Measurements from ENCODE around the gene DRAP1.

DNA sequence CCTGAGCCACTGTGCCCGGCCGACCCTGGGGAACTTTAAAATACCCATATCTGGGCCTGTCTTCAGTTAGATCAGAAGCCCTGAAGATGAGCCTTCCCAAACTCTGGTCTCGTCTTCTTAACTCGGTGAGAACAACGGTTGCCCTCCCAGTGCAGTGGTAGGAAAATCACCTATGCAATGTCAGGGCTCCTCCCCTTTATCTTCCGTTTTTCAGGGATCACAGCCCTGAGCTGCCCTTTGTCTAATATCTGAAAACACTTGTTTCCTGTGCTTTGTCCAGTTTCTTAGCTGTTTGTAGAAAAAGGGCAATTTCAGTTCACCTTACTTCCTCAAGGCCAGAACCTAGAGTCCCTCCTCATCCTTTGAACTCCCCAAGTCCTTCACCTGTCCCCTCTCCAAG lies 9.4 kb downstream of the DRAP1 start:
- TF ChIP-seq, protein P1, sequence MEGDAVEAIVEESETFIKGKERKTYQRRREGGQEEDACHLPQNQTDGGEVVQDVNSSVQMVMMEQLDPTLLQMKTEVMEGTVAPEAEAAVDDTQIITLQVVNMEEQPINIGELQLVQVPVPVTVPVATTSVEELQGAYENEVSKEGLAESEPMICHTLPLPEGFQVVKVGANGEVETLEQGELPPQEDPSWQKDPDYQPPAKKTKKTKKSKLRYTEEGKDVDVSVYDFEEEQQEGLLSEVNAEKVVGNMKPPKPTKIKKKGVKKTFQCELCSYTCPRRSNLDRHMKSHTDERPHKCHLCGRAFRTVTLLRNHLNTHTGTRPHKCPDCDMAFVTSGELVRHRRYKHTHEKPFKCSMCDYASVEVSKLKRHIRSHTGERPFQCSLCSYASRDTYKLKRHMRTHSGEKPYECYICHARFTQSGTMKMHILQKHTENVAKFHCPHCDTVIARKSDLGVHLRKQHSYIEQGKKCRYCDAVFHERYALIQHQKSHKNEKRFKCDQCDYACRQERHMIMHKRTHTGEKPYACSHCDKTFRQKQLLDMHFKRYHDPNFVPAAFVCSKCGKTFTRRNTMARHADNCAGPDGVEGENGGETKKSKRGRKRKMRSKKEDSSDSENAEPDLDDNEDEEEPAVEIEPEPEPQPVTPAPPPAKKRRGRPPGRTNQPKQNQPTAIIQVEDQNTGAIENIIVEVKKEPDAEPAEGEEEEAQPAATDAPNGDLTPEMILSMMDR (conservative IDR thresholded peaks at IDR 0.05; ENCODE audit: low read depth, low read length) = no peak
- no peak for TF ChIP-seq EZH2 (IDR thresholded peaks at IDR 0.05; ENCODE audit: borderline replicate concordance, low read depth, low read length, poor library complexity, severe bottlenecking)
